Measurements from ENCODE around the gene SMYD3.

Gene SMYD3

GRCh38 chr1:246510147-246511030 lies 3.3 kb upstream of the SMYD3 start:
- intact Hi-C loops (cut with micrococcal nuclease), result no loop called here

GRCh38 chr1:246508897-246509688 lies 2.0 kb upstream of the SMYD3 start:
- intact Hi-C loops (cut with micrococcal nuclease), result no loop called here
- Mint-ChIP-seq H3K27me3 (peaks cover 9% of the 10 kb centered on the region), H3K27ac (no peak overlapping the region), H3K9me3 (peaks cover 18% of the 10 kb centered on the region), H3K36me3 (ENCODE audit: low read depth) (peaks cover 6% of the 10 kb centered on the region), H3K4me1 (ENCODE audit: low read depth) (peaks cover 19% of the 10 kb centered on the region), H3K4me3 (no peak overlapping the region)

More at GRCh38 chr1:246510147-246511030, 3.3 kb upstream of the SMYD3 start:
- Mint-ChIP-seq H3K9me3 (peaks cover 31% of the 10 kb centered on the region), H3K27ac (no peak overlapping the region), H3K27me3 (peaks cover 9% of the 10 kb centered on the region), H3K4me3 (no peak overlapping the region), H3K4me1 (ENCODE audit: low read depth) (peaks cover 18% of the 10 kb centered on the region), H3K36me3 (ENCODE audit: low read depth) (peaks cover 6% of the 10 kb centered on the region)

GRCh38 chr1:246506367-246506673 lies 759 bp downstream of the SMYD3 start:
- Mint-ChIP-seq H3K9me3 (no peaks in the 10 kb centered on the region), H3K36me3 (ENCODE audit: low read depth) (peaks cover 6% of the 10 kb centered on the region), H3K27ac (peak overlapping the region; percentile 72), H3K4me1 (ENCODE audit: low read depth) (peaks cover 24% of the 10 kb centered on the region), H3K4me3 (peak overlapping the region; percentile 85), H3K27me3 (peaks cover 9% of the 10 kb centered on the region)
- intact Hi-C loops (cut with micrococcal nuclease), result no loop called here

GRCh38 chr1:246503341-246503740 lies 3.7 kb downstream of the SMYD3 start:
- Mint-ChIP-seq H3K9me3 (no peaks in the 10 kb centered on the region), H3K4me1 (ENCODE audit: low read depth) (peaks cover 30% of the 10 kb centered on the region), H3K27me3 (peaks cover 9% of the 10 kb centered on the region), H3K27ac (no peak overlapping the region), H3K4me3 (no peak overlapping the region), H3K36me3 (ENCODE audit: low read depth) (peaks cover 6% of the 10 kb centered on the region)
- intact Hi-C loops (cut with micrococcal nuclease), result no loop called here

- intact Hi-C loops (cut with micrococcal nuclease), result loop anchor here (1.0 kb wide), 2 partner anchors 202 to 257 kb away; no protein-coding TSS in a partner anchor
- H3K4me1 Mint-ChIP-seq (ENCODE audit: low read depth), result peaks cover 11% of the 10 kb centered on the region
- H3K36me3 Mint-ChIP-seq (ENCODE audit: low read depth), result no peaks in the 10 kb centered on the region
- no peak overlapping the region for H3K27ac Mint-ChIP-seq
- H3K27me3 Mint-ChIP-seq, result no peaks in the 10 kb centered on the region
- no peak overlapping the region for H3K4me3 Mint-ChIP-seq
- H3K9me3 Mint-ChIP-seq, result no peaks in the 10 kb centered on the region
These were observed 9.7 kb downstream of the SMYD3 start for GRCh38 chr1:246497331-246497915.

GRCh38 chr1:246492611-246493245 lies 14.4 kb downstream of the SMYD3 start:
- no peaks in the 10 kb centered on the region for H3K4me1 Mint-ChIP-seq (ENCODE audit: low read depth)
- no peak overlapping the region for H3K4me3 Mint-ChIP-seq
- intact Hi-C loops (cut with micrococcal nuclease), result loop anchor here (1.0 kb wide), 1 partner anchor 480 kb away; no protein-coding TSS in a partner anchor

GRCh38 chr1:246491551-246492053 lies 15.5 kb downstream of the SMYD3 start:
- H3K27me3 Mint-ChIP-seq, result no peaks in the 10 kb centered on the region
- no peaks in the 10 kb centered on the region for H3K36me3 Mint-ChIP-seq (ENCODE audit: low read depth)
- H3K27ac Mint-ChIP-seq, result no peak overlapping the region
- H3K4me1 Mint-ChIP-seq (ENCODE audit: low read depth), result no peaks in the 10 kb centered on the region
- H3K9me3 Mint-ChIP-seq, result no peaks in the 10 kb centered on the region
- no peak overlapping the region for H3K4me3 Mint-ChIP-seq
- intact Hi-C loops (cut with micrococcal nuclease), result loop anchor here (1.0 kb wide), 1 partner anchor 479 kb away; no protein-coding TSS in a partner anchor

More at GRCh38 chr1:246492611-246493245, 14.4 kb downstream of the SMYD3 start:
- no peak overlapping the region for H3K27ac Mint-ChIP-seq
- H3K9me3 Mint-ChIP-seq, result no peaks in the 10 kb centered on the region
- H3K36me3 Mint-ChIP-seq (ENCODE audit: low read depth), result no peaks in the 10 kb centered on the region
- no peaks in the 10 kb centered on the region for H3K27me3 Mint-ChIP-seq

- Mint-ChIP-seq H3K27ac (no peak overlapping the region), H3K4me3 (no peak overlapping the region), H3K9me3 (no peaks in the 10 kb centered on the region), H3K36me3 (ENCODE audit: low read depth) (no peaks in the 10 kb centered on the region), H3K4me1 (ENCODE audit: low read depth) (no peaks in the 10 kb centered on the region), H3K27me3 (no peaks in the 10 kb centered on the region)
- intact Hi-C loops (cut with micrococcal nuclease), result no loop called here
These were observed 18.4 kb downstream of the SMYD3 start for GRCh38 chr1:246488674-246489073.

- H3K27me3 Mint-ChIP-seq, result no peaks in the 10 kb centered on the region
- H3K36me3 Mint-ChIP-seq (ENCODE audit: low read depth), result no peaks in the 10 kb centered on the region
- H3K9me3 Mint-ChIP-seq, result no peaks in the 10 kb centered on the region
- H3K4me1 Mint-ChIP-seq (ENCODE audit: low read depth), result peaks cover 12% of the 10 kb centered on the region
- intact Hi-C loops (cut with micrococcal nuclease), result no loop called here
- no peak overlapping the region for H3K27ac Mint-ChIP-seq
- H3K4me3 Mint-ChIP-seq, result no peak overlapping the region
These were observed 23.5 kb downstream of the SMYD3 start for GRCh38 chr1:246483569-246483933.

GRCh38 chr1:246482805-246483568 lies 24.1 kb downstream of the SMYD3 start:
- intact Hi-C loops (cut with micrococcal nuclease), result no loop called here
- H3K27ac Mint-ChIP-seq, result no peak overlapping the region
- no peaks in the 10 kb centered on the region for H3K27me3 Mint-ChIP-seq
- no peak overlapping the region for H3K4me3 Mint-ChIP-seq
- peaks cover 12% of the 10 kb centered on the region for H3K4me1 Mint-ChIP-seq (ENCODE audit: low read depth)
- no peaks in the 10 kb centered on the region for H3K36me3 Mint-ChIP-seq (ENCODE audit: low read depth)
- no peaks in the 10 kb centered on the region for H3K9me3 Mint-ChIP-seq

GRCh38 chr1:246479061-246479460 lies 28.0 kb downstream of the SMYD3 start:
- Mint-ChIP-seq H3K27ac (no peak overlapping the region), H3K27me3 (no peaks in the 10 kb centered on the region)
- intact Hi-C loops (cut with micrococcal nuclease), result no loop called here

GRCh38 chr1:246477634-246478033 lies 29.4 kb downstream of the SMYD3 start:
- no peak overlapping the region for H3K27ac Mint-ChIP-seq
- intact Hi-C loops (cut with micrococcal nuclease), result no loop called here
- no peaks in the 10 kb centered on the region for H3K27me3 Mint-ChIP-seq
- H3K4me3 Mint-ChIP-seq, result no peak overlapping the region
- H3K9me3 Mint-ChIP-seq, result no peaks in the 10 kb centered on the region
- H3K4me1 Mint-ChIP-seq (ENCODE audit: low read depth), result peaks cover 5% of the 10 kb centered on the region
- H3K36me3 Mint-ChIP-seq (ENCODE audit: low read depth), result no peaks in the 10 kb centered on the region

More at GRCh38 chr1:246479061-246479460, 28.0 kb downstream of the SMYD3 start:
- no peaks in the 10 kb centered on the region for H3K36me3 Mint-ChIP-seq (ENCODE audit: low read depth)
- no peaks in the 10 kb centered on the region for H3K9me3 Mint-ChIP-seq
- H3K4me1 Mint-ChIP-seq (ENCODE audit: low read depth), result peaks cover 12% of the 10 kb centered on the region
- H3K4me3 Mint-ChIP-seq, result no peak overlapping the region

GRCh38 chr1:246476771-246477170 lies 30.3 kb downstream of the SMYD3 start:
- Mint-ChIP-seq H3K36me3 (ENCODE audit: low read depth) (no peaks in the 10 kb centered on the region), H3K4me1 (ENCODE audit: low read depth) (peaks cover 5% of the 10 kb centered on the region), H3K9me3 (no peaks in the 10 kb centered on the region), H3K27ac (no peak overlapping the region), H3K4me3 (no peak overlapping the region), H3K27me3 (no peaks in the 10 kb centered on the region)
- intact Hi-C loops (cut with micrococcal nuclease), result no loop called here

Data from dendritic cell treated with granulocyte-macrophage colony-stimulating factor and Interleukin-4, amounts not matched to agents 40 ng/mL and 50 ng/mL, for 4 days (primary cell).